GM18868 (cell line): Measurements from ENCODE around the gene CHD3.

Experiments
- ATAC-seq: cut with Tn5 transposase; IDR thresholded peaks from one replicate; pipeline ENCODE4 v1.9.1; 2021; ENCODE audit warnings: mild to moderate bottlenecking, moderate library complexity; ENCODE audit not compliant: unreplicated experiment

CHD3 gene

GRCh38 chr17:7864995-7865650 is 23.5 kb upstream of the CHD3 start:
- ATAC-seq, result no peak

DNA sequence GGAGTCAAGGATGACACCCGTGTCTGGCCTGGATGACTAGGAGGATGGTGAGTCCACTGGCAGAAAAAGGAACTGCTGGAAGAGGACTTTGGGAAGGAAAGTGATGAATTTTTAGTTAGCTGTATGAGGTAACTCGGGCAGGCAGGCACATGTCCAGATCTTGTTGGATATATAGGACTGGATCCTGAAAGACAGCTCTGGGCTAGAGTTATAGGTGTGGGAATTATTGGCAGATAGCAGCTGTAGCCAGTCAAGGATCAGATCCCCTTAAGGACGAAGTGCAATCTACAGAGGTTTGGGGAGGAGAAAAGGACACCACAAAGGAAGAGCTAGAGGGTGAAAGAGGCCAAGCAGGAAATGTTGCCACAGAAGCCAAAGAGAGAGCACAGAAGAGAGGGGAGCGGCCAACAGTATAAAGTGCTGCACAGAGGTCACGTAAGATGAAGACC is 20.7 kb upstream of the CHD3 start:
- ATAC-seq, result no peak

GRCh38 chr17:7873051-7873450 is 15.5 kb upstream of the CHD3 start:
- ATAC-seq, result no peak

GRCh38 chr17:7875804-7876370 is 12.7 kb upstream of the CHD3 start:
- no peak for ATAC-seq

- ATAC-seq, result no peak
Observed at GRCh38 chr17:7878234-7878633, 10.4 kb upstream of the CHD3 start.

DNA sequence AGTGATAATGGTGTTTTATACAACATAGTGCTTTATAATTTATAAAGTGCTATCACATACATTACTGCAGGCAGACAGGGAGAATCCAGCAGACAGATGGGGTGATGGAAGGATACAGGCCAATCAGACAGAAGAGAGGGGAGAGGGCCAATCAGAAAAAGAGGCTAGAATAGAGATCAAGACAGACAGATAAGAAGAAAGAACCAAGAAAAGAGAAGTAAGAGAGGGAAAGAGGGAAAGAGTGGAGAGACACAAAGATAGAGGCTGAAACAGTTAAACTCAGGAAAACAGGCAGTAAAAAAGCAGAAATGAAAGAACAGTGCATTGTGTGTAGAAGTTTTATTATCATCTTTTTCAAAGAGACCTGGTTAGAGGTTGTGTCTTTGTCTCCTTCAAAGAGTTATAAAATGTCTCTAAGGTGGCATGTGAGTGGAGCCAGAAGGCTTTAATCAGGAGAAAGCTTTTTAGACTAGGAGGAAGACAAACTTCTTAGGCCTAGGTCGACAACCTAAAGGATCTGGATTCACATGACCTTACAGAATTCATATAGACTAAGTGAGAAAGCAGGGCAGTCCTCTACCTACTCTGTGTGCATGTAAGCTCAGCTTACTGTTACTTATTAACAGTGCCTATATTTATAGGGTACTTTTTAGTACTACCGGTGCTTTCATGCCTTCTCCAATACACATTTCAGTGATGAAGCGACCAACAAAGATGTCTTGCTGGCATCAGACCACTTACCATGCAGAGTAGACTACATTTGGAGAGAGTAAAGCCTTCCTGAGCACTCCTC is 8.3 kb upstream of the CHD3 start:
- no peak for ATAC-seq

- ATAC-seq, result no peak
Observed at GRCh38 chr17:7881276-7882054, 7.1 kb upstream of the CHD3 start.

- ATAC-seq, result no peak
Observed at GRCh38 chr17:7882068-7882467, 6.5 kb upstream of the CHD3 start.

DNA sequence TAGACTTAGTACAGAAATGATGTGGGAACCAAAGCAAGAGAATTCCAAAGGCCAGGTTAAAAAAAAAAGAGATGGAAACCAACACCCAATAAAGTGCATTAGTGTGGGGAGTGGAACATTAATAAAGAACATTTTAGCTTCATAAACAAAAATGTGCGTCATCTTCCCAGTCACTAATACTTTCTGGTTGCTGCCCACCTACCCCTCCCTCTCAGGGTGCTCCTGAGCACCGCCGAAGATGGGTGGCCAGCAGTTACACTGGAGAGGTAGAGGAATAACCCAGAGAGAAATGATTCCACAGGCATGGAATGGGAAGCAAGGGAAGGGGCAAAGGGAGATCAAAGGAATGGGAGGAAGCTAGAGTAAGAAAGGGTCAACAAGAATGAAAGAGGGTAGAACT is 6.0 kb upstream of the CHD3 start:
- no peak for ATAC-seq

DNA sequence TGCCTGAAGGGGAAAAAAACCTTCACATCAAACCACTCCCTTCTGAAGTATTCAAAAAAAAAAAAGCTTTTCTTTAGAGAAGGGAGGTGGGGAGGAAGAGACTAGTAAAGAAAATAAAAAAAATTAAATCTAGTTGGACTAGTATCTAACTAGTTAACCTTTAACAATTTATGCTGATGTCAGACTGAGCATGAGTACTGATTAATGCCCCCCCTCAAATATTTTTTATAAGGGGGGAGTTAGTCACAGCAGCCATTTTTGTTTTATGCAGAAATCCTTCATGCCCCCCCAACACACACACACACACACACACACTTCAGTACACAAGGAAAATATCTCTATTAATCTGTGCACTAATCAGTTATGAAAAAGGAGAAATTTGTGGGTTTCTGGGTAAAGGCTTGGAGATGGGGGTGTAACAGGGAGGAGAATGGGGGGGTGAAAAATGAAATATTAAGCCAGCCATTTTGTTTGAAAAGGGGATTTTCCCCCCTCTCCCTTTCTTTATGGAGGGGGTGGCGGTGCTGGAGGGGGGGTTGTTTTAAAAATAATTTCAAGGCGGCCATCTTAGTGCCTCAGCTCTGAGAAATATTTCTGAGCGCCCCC is 4.7 kb upstream of the CHD3 start:
- no peak for ATAC-seq

- ATAC-seq, result no peak
Observed at GRCh38 chr17:7884581-7885366, 3.8 kb upstream of the CHD3 start.

DNA sequence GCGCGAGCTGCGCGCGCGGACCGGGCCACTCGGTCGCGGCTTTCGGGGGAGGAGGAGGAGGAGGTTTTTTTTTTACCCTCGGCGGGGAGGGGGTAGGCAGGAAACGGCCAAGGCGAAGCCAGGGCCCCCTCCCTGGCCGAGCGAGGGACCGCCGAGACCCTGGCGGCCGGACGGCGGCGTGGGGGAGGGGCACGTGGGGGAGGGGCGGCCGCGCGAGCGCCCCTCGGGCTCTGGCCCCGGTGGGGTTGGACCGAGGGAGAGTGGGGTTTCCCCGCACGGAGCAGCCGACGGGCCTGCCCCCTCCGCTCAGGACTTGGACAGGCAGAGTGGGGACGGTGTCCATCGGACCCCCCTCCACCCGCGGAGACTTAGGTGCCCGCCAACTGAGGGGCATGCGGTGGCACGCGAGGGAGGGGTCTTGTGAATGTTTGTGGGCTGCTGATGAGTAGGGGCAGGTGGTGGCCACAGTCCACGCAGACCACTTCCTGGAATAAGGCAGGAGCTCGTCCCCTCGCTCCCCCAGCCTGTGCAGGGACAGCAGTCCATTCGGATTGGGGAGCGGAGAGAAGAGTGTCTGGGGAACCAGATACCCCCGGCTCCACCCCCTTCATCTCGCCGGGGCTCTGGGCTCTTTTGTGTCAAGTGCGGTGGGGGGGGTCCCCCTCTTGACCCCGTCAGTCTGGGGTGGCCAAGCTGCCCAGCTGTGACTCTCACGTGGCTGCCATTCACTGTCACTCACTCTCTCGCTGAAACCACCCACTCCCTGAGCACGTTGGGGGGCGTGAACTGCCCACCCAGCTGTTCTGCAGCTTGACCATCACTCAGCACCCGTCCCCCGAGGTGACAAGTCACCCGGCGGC is 3.0 kb upstream of the CHD3 start:
- ATAC-seq, result no peak

GRCh38 chr17:7886227-7887037 is 2.2 kb upstream of the CHD3 start:
- no peak for ATAC-seq

GRCh38 chr17:7887038-7887481 is 1.5 kb upstream of the CHD3 start:
- no peak for ATAC-seq

DNA sequence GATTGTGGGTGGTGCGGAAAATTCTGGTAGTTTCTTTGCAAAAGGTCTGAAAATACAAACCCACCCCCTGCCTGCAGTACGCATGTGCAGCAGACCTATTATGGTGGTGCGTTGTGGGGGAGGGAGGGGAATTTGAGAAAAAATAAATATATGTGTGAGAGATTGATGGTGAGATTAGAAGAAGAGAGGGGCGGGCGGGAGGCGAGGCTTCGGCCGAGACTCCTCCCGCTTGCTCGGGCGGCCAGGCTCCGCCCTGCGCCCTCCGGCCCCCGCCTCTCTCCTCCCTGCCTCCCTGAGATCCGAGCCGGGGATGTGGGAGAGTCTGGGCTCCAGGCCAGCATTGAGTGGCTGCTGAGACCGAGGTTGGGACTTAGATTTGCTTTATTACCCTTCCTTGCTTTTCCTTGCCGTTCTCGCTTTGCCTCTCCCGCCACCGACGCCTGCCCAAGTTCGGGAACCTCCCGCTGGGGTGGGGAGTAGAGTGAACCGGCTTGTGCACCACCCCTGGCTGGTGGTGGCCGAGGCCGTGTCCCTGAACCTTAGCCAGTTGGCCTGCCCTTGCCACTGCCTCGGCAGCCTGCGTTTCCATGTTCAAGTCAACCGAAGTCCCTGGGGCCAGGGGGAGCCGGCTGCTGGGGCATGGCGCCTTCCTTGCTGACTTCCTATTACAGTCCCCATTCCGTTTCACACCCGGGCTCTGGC is 956 bp upstream of the CHD3 start:
- ATAC-seq, result peak; percentile 60

DNA sequence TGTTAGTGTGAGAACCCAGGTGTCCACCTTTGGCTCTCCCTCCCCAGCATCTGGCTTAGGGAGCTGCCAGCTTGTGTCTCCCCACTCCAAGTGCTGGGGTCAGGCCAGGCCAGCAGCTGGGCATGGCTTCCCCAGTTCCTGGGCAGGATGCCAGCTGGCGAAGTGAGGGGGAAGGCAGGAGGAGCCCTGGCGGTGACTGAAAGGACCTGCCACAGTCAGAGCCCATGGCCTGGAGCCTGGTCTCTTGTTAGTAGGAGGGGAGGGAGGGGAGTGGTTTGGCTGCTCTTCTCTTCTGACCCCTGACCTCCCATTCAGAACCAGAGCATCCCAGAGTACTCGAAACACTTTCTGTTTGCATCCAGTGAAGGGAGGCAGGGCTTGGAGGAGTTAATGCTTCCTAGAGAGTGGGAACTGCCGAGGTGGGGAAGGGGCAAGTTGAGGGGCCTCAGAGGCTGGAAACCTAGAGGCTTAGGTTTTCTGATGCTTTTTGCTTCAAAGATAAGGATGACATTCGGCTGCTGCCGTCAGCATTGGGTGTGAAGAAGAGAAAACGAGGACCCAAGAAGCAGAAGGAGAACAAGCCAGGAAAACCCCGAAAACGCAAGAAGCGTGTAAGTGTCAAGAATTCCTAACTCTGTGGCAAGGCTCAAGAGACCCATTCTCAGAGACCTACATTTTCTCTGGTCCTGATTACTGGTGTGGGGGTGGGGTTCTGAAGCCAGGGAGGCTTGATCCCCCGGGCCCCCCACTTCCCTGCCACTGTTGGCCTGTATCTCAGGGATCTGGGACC is 772 bp downstream of the CHD3 start:
- ATAC-seq, result no peak
